Measurements from ENCODE around the gene CALN1.

GRCh38 chr7:72260406-72260805 is 151.7 kb downstream of the CALN1 start:
- TF ChIP-seq CTCF (IDR thresholded peaks at IDR 0.05; ENCODE audit: low read length) = no peak
- no peak for TF ChIP-seq EZH2 (IDR thresholded peaks at IDR 0.05; ENCODE audit: borderline replicate concordance, low read length)
